HG02970 (cell line): Measurements from ENCODE around the gene STK33.
A peak's percentile ranks its signal among the peaks of the same experiment; 100 is the strongest.

Experiments
- ATAC-seq: cut with Tn5 transposase; IDR thresholded peaks from one replicate; pipeline ENCODE4 v1.9.1; 2021; ENCODE audit warnings: mild to moderate bottlenecking, moderate library complexity, moderate number of reproducible peaks; ENCODE audit not compliant: unreplicated experiment, low FRiP score

STK33 gene

DNA sequence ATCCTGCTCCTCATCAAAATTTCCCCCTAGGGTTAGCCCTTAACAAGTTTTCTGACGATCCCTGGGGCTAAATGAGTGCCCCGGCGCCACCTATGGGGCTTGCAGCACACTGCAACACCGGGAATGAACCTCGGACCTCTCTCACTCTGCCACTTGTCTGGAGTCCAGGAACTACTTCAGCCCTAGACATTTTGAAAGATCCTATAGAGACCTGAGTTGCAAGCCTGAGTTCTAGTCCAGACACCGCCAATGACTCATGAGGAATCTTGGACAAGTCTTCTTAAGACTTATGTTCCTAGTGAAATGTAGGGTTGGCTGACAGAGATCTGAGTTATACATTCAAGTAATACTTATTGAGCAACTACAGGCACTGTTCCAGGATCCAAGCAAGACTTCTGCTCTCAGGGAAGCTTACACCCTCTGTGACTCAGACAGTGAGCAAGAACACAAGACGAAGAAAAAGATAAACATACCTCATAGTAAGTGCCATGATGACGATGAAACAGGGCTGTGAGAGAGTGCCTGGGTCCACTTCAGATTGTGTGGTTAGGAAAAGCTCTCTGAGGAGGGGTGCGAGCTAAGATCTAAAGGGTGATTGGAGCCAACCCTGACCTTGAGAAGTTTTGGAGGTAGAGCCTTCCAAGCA is 10.2 kb upstream of the STK33 start:
- ATAC-seq, result peak; percentile 68

DNA sequence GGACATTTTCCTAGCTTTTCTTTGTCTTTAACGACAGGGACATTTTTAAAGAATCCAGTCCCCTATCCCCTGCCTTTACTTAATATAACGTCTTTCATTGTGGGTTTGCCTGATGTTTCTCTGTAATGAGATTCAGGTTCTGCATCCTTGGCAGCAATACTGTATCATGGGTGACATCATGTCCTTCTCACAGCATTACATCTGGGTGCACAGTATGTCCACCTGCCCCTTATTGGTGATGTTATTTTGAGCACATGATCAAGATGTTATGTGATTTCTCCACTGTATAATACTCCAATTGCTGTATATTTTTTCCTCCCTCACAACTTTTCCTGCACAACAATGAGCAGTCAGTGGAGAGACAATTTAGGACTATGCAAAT is 9.7 kb upstream of the STK33 start:
- ATAC-seq, result no peak

DNA sequence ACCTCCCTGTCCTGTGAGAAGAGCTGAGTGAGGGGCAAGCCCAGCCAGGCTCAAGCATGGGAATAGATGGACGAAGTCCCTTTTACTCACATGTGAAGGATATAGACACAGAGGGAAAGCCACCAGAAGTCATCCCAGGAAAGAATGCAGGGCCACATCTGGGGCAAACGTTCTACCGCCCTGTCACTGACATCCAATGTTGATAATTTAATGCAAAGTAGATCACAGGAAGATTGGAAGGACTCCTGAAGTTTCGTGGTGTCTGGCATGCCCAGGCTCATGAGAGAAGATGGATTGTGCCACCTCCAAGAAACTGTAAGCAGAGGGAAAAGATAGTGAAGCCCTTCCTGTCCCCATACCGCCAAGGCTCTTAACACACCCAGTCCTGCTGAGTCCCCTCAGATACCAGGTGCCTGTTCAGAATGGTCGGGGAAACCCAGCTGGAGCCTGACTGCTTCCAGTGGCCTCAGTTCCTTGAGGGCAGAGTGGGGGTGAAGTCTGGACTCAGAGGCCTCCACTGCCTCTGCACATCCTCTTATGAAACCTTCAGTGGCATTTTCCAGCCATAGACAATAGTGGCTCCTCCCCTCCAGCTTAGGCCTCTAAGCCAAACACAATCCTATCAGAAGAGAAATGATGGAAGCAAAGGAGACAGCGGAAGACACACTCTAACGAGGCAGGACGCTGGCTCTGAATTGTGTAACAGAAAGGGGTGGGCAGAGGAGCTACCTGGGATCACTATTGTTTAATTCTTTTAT is 7.5 kb upstream of the STK33 start:
- no peak for ATAC-seq

DNA sequence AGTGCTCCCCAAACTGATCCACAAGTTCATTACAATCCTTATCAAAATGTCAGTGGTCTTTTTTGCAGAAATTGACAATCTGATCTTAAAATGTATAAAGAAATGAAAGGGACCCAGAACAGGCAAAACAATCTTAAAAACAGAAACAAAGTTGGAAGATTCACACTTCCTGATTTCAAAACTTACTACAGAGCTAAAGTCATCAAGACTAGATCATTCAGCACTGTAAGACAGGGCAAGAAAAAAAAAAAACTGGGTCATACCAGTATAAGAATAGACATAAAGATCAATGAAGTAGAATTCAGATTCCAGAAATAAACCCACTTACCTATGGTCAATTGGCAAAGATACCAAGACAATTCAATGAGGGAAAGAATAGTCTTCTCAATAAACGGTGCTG is 4.5 kb upstream of the STK33 start:
- no peak for ATAC-seq

DNA sequence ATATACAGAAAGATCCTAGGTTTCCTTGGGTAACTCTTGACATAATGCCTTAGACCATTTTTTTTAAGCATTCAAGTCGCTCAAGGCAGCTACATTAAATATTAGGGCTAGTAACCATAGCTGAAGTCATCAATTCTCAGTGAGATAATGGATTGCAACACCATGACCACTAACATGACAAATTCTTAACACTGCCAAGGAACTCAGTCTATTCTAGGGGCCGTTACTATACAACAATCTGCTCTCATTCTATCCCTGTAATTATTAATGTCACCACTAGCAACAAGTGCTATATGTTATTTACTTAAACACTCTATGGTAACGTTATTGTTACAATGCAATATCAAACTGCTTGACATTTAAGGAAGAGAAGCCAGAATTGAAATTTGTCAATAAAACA is 3.2 kb upstream of the STK33 start:
- ATAC-seq, result no peak

DNA sequence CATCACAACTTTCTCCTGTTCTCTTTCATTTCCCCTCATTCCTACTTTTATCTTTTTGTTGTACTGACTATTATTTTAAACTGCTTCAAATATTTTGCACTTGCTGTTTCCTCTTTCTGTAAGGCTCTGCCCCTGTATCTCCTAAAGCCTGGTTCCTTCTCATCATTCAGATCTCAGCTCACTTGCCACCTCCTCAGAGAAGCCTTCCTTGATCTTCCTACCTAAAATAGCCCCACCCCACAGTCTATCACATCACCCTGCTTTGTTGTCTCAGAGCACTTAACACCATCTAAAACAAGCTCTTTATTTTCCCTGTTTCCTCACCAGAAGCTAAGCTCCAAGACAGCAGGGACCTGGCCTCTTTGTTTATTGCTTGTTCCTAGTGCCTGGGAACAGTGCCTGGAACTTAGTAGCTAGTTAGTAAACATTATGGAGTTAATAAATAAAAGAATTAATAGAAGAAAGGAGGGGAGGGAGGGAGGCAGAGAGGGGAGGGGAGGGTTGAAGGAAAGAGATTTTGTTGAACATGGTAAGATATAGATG is 2.5 kb upstream of the STK33 start:
- no peak for ATAC-seq

DNA sequence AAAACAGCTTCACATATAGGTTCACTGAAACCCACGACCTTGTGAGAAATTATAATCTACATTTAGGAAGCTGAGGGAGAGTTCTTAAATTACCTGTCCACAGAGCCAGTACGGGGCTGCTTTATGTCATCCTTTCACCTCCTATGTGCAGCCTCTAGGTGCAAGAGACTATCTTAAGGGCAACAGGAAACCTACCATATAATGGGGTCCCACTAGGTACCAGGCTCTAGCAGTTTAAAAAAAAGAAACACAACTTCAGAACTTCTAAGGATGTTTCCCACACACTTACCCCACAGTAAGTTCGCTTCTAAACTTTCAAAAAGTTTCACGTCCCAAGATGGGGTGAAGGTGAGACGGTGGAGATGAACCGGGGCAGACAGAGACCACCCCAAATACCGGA is 573 bp downstream of the STK33 start:
- no peak for ATAC-seq

DNA sequence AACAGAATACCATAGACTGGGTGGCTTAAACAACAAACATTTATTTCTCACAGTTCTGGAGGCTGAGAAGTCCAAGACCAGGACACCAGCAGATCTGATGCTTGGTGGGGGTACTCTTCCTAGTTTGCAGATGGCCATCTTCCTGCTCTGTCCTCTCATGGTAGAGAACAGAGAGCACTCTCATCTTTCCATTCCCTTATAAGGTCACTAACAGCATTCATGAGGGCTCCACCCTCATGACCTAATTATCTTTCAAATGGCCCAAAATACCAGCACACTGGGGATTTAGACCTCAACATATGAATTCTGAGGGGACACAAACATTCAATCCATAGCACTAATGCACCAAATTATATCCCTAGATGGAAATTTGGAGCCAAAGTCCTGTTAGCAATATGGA is 6.1 kb downstream of the STK33 start:
- no peak for ATAC-seq

DNA sequence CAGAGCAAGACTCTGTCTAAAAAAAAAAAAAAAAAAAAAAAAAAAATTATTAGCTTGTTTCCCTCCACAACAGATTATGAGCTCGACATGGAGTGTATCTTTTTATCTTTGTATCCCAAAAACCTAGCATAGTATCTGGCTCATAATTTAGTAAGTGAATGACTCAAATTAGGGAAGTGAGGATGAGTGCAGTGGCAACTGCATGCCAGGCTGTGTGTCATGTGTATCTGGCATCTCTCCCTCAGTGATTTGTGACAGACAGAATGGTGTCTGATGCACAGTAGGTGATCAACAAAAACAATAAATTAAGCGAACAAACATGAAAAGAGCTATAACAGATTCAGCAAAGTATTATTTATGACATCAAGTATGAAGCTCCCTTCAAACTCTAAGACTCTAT is 7.2 kb downstream of the STK33 start:
- no peak for ATAC-seq

DNA sequence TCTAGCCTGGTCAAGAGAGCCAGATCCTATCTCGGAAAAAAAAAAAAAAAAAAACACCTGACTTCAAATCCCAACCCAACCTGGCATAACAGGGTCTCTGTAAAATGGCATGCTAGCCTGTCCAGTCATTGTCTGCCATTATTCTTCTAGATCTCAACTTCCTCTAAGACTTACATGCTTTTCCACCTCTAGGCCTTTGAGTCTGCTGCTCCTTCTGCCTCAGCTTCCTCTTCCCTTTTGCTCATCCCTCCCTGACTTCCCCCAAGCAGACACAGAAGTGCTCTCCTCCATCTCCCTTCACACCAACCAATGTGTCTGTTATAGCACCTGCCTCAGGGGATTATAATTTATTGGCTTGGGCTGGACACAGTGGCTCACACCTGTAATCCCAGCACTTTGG is 7.8 kb downstream of the STK33 start:
- no peak for ATAC-seq

DNA sequence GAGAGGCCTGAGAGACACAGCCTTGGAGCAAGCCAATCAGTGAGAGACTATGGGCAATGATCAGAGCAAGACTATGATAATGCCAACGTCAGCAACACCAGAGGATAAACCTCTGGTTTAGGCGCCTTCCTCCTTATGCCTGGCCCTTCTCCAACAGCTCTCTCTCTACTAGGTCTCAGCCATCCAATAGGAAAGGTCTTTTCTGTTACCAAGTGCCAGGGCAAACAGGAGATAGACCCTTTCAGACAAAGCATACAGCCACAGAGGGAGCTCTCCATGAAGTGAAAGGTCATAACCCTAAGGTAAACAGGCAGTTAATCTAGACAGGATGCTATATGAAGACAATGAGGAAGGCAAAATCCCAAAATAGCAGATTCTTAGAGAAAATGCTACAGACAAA is 9.5 kb downstream of the STK33 start:
- ATAC-seq, result no peak

DNA sequence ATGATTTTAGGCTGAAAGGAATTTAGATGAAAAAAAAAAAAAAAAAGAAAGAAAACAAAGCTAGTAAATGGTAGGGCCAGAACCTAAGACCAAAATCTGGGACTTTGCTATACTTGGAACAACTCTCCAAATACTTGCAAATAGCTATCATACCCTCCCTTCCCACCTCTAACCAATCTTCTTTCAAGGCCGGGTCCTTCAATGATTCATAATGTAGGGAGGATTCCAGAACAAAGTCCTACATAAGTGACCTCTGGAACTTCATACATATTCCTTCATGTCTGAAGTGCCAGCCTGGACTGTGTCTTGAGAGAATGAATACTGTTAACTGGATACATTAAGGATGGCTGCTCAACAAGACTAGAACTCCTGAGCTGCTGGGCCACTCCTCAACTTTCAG is 9.9 kb downstream of the STK33 start:
- no peak for ATAC-seq

DNA sequence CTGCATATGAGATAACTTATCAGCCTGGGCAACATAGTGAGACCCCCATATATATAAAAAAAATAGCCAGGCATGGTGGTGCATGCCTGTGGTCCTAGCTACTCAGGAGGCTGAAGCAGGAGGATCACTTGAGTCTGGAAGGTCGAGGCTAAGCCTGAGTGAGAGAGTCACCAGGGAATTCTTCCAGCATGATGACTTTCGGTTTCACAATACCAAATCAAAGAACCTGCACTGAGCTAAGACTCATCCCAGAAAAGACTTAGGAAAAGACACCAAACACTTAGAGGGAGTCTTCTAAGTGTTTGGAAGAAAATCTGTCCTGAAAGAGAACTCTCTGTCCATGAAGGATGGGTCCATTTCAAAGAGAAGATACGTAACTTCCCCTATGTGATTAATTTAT is 12.7 kb downstream of the STK33 start:
- no peak for ATAC-seq

DNA sequence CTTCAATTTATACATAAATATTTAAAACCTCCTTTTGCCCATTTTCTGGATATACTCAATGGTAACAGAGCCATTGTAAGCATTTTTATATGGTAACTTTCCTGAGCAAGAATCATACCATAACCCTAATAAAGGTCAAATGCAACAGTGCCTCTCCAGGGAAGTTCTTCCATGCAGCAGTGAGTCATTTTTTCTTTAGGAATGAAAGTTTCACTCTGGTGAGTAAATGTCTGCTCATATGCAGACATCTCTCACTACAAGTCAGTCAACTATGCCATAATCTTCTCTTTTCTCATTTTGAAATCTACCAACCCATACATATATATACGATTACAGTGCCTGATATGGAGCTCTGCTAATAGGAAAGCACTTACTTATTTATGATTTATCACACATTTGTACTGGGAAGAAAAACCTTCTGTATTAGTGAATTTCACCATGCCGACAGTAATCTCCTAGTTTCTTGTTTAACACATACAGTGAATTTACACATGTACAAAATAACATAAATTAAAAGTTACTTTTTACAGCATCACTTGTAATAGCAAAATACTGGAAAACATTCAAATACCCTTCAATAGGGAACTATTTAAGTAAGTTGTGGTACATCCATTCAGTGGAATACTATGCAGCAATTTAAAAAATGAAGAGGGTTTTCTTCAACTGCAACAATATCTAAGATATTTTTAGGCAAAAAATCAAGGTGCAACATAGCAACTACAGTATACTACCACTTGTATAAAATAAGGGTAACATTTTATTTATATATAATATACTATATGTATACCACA is 16.0 kb downstream of the STK33 start:
- ATAC-seq, result no peak

DNA sequence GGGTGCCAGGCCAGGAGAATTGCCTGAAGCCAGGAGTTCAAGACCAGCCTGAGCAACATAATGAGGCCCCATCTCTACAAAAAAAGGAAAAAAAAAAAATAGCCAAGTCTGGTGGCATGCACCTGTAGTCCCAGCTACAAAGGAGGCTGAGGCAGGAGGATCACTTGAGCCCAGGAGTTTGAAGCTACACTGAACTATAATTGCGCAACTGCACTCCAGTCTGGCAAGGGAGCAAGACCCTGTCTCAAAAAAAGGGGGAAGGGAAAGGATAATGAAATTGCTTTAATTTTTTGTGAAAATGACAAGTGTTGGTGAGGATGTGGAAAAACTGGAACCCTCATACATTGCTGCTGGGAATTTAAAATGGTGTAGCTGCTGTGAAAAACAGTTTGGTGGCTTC is 19.2 kb downstream of the STK33 start:
- no peak for ATAC-seq

DNA sequence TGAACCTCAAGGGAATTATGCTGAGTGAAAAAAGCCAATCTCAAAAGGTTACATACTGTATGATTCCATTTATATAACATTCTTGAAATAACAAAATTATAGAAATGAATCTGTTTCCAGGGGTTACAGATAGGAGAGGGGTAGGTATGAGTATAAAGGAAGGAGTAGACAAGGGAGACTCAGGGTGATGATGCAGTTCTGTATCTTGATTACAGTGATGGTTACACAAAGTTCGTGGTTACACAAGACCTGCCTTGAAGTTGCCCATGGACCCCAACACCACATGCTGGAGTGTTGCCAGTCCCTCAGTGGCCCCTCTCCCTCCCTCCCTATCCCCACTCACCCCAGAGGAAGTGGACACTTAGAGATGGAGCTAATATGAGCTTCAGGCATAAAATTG is 20.3 kb downstream of the STK33 start:
- ATAC-seq, result no peak

DNA sequence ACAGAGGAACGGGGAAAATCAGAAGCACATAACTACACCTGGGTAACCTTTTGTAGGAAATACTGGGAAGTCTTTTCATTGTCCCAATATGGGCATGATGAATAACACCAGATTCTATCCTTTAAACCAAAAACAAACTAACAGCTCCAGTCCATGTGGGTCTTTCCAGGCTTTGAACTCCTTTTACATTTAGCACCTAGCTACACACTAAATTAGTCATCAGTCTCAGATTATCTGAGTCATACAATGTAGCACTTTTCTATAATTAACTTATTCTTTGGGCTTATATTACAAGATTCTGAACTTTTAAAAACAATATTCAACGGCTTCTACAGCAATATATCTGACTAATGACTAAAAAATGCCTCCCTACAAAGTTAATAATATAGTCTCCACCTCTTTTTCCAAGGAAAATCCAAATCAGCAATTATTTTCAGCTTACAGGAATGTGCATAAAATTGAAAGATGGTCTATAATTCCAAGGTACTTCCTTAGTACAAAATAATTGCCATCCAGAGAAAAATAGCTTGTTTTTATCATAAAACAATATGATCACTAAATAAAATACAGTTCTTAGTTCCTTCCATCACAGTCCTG is 26.3 kb downstream of the STK33 start:
- ATAC-seq, result no peak

DNA sequence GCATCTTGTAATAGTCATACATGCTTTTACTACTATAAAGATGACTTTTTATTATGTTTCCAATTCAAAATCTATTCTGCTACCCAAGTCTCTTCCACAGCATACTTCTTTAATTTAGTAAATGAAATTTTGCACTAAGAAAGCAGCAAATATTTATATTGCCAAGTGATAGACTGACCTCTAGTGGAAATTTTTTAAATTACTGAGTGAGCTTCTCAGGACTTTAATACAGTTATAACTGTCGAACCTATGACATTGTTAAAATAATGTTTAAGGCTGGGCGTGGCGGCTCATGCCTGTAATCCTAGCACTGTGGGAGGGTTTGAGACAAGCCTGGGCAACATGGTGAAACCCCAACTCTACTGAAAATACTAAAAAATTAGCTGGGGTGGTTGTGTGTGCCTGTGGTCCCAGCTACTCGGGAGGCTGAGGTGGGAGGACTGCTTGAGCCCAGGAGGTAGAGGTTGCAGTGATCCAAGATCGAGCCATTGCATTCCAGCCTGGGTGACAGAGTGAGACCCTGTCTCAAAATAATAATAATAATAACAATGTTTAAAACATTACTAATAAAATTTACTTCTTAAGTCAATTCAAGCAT is 27.3 kb downstream of the STK33 start:
- ATAC-seq, result no peak

DNA sequence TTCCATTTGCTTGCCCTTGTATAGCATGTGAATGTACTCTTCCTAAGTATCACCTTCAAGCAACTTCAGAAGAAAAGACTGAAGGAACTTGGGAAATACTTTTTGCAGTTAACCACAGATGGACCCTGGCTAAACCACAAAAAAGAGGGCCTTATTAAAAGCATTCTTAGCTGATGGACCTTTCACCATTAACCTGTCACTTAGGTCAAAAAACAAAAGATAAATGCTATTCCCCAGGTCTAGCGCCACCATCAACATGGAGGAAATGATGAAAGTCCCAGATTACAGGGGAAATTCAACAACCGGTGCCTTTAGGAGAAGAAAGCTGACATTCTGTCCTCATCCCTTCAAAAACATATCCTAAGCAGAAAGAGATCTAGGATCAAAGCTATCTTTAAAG is 29.5 kb downstream of the STK33 start:
- ATAC-seq, result no peak

DNA sequence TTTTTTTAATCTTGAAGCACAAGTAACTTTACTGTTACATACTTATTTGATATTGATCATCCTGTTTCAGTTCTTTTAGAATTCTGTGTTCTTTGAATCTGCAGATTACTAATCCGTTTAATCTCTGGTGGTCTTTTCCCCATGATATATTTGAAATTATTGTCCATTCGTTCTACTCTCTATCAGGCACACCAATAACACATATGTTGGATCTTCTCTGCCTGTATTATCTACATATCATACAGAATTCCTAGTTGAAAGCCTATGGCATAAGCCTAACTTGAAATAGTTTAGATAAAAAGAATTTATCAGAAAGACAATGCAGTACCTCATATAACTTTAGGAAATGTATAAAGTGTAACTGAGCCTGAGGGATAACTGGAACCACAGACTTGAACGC is 32.6 kb downstream of the STK33 start:
- no peak for ATAC-seq

DNA sequence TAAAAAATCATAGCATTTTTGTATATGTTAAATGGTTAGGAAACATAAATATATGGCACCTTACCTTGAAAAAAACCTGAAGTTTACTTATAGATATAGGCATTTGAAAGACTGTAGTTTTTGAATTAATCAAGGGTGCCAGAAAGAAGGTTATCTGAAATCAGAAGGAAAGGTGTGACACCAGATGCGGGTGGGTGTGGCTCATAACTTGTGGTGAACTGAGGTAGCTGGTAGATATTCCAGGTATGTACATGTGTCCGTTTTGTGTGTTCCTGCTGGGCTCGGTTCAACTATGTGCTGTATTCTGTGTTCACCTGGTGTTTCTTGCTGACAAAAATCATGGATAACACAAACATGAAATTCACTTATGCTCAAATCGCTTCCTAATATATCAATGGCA is 35.6 kb downstream of the STK33 start:
- no peak for ATAC-seq
